Dermis lymphatic vessel endothelial cell (primary cell): ENCODE data around the gene AMDHD1. TPM values are rescaled to one million over a fixed set of nuclear protein-coding genes. Genes with fewer than 3 reads are reported as not detected.

Experiments
- total RNA-seq: library from RNA; depleted of rRNA; stranded (reverse); fragments of >200 nt; gene quantifications from 2 replicates; pipeline ENCODE4 v1.2.1, GENCODE V29; 2014

AMDHD1 gene, protein sequence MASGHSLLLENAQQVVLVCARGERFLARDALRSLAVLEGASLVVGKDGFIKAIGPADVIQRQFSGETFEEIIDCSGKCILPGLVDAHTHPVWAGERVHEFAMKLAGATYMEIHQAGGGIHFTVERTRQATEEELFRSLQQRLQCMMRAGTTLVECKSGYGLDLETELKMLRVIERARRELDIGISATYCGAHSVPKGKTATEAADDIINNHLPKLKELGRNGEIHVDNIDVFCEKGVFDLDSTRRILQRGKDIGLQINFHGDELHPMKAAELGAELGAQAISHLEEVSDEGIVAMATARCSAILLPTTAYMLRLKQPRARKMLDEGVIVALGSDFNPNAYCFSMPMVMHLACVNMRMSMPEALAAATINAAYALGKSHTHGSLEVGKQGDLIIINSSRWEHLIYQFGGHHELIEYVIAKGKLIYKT
- under 0.01 TPM in 1 of 2 replicates, not detected in the other for total RNA-seq

GRCh38 chr12:95943330-95943842 is at the start of gene AMDHD1:
Gene AMDHD1 (plus strand): TSS chr12:95943331. CDS start chr12:95943399, 68 bp downstream.

GRCh38 chr12:95942524-95943329 is 404 bp upstream of the AMDHD1 start, which contains the start of gene CCDC38:
Gene CCDC38 (minus strand): TSS chr12:95942614. CDS start chr12:95936509, 6,105 bp downstream.

GRCh38 chr12:95996034-95996658 is 53.0 kb downstream of the AMDHD1 start, which contains the start of gene HAL:
Gene HAL (minus strand): TSS chr12:95996344. CDS start chr12:95995910, 434 bp downstream.

Other genes starting within 250 kb of the AMDHD1 start
- 88.1 and 731 TPM in 2 replicates for gene NTN4, start 152.6 kb upstream of the AMDHD1 start, total RNA-seq
- 18.6 and 20.5 TPM in 2 replicates for gene SNRPF, start 84.4 kb upstream of the AMDHD1 start, total RNA-seq
- not detected in 2 replicates for gene CCDC38, start 717 bp upstream of the AMDHD1 start, total RNA-seq
- gene HAL, start 53.0 kb downstream of the AMDHD1 start, total RNA-seq, result 0.11 and 0.17 TPM in 2 replicates
- gene LTA4H, start 92.3 kb downstream of the AMDHD1 start, total RNA-seq, result 53.4 and 78.7 TPM in 2 replicates